ENCODE results near the gene ZC2HC1C.
"Not testable (repeated sequence)": the region's sequence is repeated elsewhere in the genome, so short reads cannot be mapped to it uniquely, and the experiment has no call there.

ZC2HC1C gene

DNA sequence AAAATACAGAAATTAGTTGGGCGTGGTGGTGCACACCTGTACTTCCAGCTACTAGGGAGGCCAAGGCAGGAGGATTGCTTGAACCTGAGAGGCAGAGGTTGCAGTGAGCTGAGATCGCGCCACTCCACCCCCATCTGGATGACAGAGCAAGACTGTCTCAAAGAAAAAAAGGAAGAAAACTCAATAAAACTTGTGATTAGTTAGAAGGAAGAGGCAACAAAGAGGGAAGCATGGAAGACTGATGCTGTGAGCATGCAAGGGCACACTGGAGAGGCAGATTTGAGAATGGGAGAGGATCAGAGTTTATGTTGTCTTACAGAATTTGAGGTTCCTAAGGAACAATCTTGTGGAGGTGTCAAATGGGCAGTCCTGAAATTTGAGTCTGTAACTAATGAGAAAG lies 2.8 kb upstream of the ZC2HC1C start:
- DNase-seq (ENCODE audit: low spot score): no peak
- no peak for TF ChIP-seq CTCF (IDR thresholded peaks at IDR 0.05; ENCODE audit: extremely low read depth, missing control alignments)

DNA sequence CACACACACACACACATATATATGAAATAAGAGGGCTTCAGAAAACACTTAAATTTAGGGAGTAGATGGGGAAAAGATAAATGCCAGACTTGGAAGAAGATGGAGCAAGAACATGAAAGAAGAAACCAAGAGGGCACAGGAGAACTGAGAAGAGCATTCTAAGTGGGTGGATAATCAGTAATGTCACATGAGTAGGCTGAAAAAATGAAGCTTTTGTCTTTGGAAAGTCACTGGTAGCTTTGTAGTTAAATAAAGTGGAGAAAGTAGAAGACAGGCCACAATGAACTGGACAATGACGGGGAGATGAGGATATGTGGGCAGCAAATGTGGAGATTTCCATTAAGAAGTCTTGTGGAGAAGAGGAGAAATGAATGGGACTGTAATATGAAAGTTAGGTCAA lies 2.2 kb upstream of the ZC2HC1C start:
- no peak for TF ChIP-seq CTCF (IDR thresholded peaks at IDR 0.05; ENCODE audit: extremely low read depth, missing control alignments)
- DNase-seq (ENCODE audit: low spot score): no peak

DNA sequence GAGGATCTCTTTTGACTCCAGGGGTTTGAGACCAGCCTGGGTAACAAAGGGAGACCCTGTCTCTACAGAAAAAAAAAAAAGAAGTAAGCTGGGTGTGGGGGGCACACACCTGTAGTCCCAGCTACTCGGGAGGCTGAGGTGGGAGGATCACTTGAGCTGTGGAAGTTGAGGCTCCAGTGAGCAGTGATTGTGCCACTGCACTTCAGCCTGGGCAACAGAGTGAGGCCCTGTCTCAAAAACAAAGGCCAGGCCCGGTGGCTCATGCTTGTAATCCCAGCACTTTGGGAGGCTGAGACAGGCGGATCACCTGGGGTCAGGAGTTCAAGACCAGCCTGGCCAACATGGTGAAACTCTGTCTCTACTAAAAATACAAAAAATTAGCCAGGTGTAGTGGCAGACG lies 1.7 kb upstream of the ZC2HC1C start:
- not testable (repeated sequence) for DNase-seq (ENCODE audit: low spot score)

- no peak for TF ChIP-seq CTCF (IDR thresholded peaks at IDR 0.05; ENCODE audit: extremely low read depth, missing control alignments)
- no peak for DNase-seq (ENCODE audit: low spot score)
Observed at GRCh38 chr14:75068294-75069120, 934 bp upstream of the ZC2HC1C start.

- no peak for DNase-seq (ENCODE audit: low spot score)
- TF ChIP-seq CTCF (IDR thresholded peaks at IDR 0.05; ENCODE audit: extremely low read depth, missing control alignments): no peak
Observed at GRCh38 chr14:75069811-75070145, 337 bp downstream of the ZC2HC1C start.

DNA sequence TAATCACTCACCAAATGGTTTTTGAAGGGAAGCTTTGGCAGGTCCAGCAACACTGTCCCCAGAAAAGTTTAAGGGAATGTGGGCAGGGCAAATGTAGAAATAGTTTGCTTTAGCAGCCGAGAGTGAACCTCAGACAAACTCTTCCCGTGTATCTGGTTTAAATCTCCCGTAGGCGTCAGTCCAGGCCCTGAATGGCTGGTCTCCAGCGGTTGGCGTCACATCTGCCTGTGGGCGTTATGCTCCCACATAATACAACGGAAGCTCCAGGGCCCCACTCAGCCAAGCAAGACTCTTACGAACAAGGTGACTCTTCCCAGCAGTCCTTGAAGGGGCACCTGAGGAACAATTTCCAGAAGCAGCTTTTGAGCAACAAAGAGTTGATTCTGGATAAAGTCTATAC lies 942 bp downstream of the ZC2HC1C start:
- no peak for DNase-seq (ENCODE audit: low spot score)
- no peak for TF ChIP-seq CTCF (IDR thresholded peaks at IDR 0.05; ENCODE audit: extremely low read depth, missing control alignments)

- no peak for DNase-seq (ENCODE audit: low spot score)
- no peak for TF ChIP-seq CTCF (IDR thresholded peaks at IDR 0.05; ENCODE audit: extremely low read depth, missing control alignments)
Observed at GRCh38 chr14:75077794-75078193, 8.4 kb downstream of the ZC2HC1C start.

GRCh38 chr14:75079521-75079920 lies 10.1 kb downstream of the ZC2HC1C start:
- TF ChIP-seq CTCF (IDR thresholded peaks at IDR 0.05; ENCODE audit: extremely low read depth, missing control alignments): no peak
- no peak for DNase-seq (ENCODE audit: low spot score)
